Keratinocyte (primary cell): ENCODE results near the gene PRPF6. TPM values are rescaled to one million over a fixed set of nuclear protein-coding genes. Genes with fewer than 3 reads are reported as not detected.
A peak's percentile ranks its signal among the peaks of the same experiment; 100 is the strongest.

ENCODE experiments used
- DNase-seq: peaks from one replicate; pipeline ENCODE4 v3.0.0-alpha.2; 2011; ENCODE audit warnings: low read depth, missing footprints, low spot score
- FAIRE-seq: peaks from 2 replicates; lab custom pipeline; 2011; peaks lifted over from hg19 to GRCh38; lab: Jason Lieb, UNC
- H2AFZ ChIP-seq: 2 replicates; pipeline ENCODE4 v1.6.0; 2012; ENCODE audit warnings: low read length, control low read depth, inconsistent platforms; ENCODE audit not compliant: control insufficient read depth
- H3K27ac ChIP-seq: 2 replicates; pipeline ENCODE4 v1.5.1; 2011; ENCODE audit warnings: low read length; ENCODE audit not compliant: control insufficient read depth, insufficient read depth
- H3K27me3 ChIP-seq: 3 replicates; pipeline ENCODE4 v1.6.0; 2011; ENCODE audit warnings: low read length; ENCODE audit not compliant: control insufficient read depth, insufficient read depth; ENCODE audit errors: extremely low read depth
- H3K36me3 ChIP-seq, 2 experiments: 2 replicates in 1 of 2; 3 replicates in 1 of 2; pipeline ENCODE4 v1.5.1; 2011; ENCODE audit warnings: low read length in 2 of 2, mild to moderate bottlenecking in 1 of 2; ENCODE audit not compliant: control insufficient read depth in 2 of 2, insufficient read depth in 2 of 2; ENCODE audit errors: extremely low read depth in 1 of 2
- H3K4me1 ChIP-seq: 3 replicates; pipeline ENCODE4 v1.5.1; 2011; ENCODE audit warnings: low read length; ENCODE audit not compliant: control insufficient read depth, insufficient read depth; ENCODE audit errors: extremely low read depth
- H3K4me2 ChIP-seq: 3 replicates; pipeline ENCODE4 v1.6.0; 2011; ENCODE audit warnings: low read depth, low read length; ENCODE audit not compliant: control insufficient read depth, insufficient read depth; ENCODE audit errors: extremely low read depth
- H3K4me3 ChIP-seq, 3 experiments: fragments of 200-600 bp in 1 of 3; sonication (generic) in 1 of 3; 2 replicates in 2 of 3; 3 replicates in 1 of 3; pipeline ENCODE4 v1.5.1; 2011 to 2016; ENCODE audit warnings: low read length in 3 of 3, mild to moderate bottlenecking in 3 of 3, control low read depth in 2 of 3, inconsistent platforms in 1 of 3, low read depth in 1 of 3, mixed read lengths in 1 of 3, mixed run types in 1 of 3, moderate library complexity in 1 of 3; ENCODE audit not compliant: control insufficient read depth in 2 of 3, insufficient read depth in 2 of 3; ENCODE audit errors: extremely low read depth in 1 of 3
- H3K79me2 ChIP-seq: 2 replicates; pipeline ENCODE4 v1.6.0; 2012; ENCODE audit warnings: low read length; ENCODE audit not compliant: control insufficient read depth, insufficient read depth
- H3K9ac ChIP-seq: 3 replicates; pipeline ENCODE4 v1.6.0; 2011; ENCODE audit warnings: low read length; ENCODE audit not compliant: control insufficient read depth, insufficient read depth; ENCODE audit errors: extremely low read depth
- H3K9me1 ChIP-seq: 3 replicates; pipeline ENCODE4 v1.6.0; 2011; ENCODE audit warnings: low read length; ENCODE audit not compliant: control insufficient read depth, insufficient read depth; ENCODE audit errors: extremely low read depth
- H3K9me3 ChIP-seq: 2 replicates; pipeline ENCODE4 v1.5.1; 2012; ENCODE audit warnings: low read depth, low read length; ENCODE audit not compliant: control insufficient read depth
- H4K20me1 ChIP-seq: 3 replicates; pipeline ENCODE4 v1.6.0; 2011; ENCODE audit warnings: low read length; ENCODE audit not compliant: control insufficient read depth, insufficient read depth; ENCODE audit errors: extremely low read depth
- CTCF ChIP-seq, 3 experiments: IDR thresholded peaks in 1 of 3; conservative IDR thresholded peaks in 1 of 3; optimal IDR thresholded peaks in 1 of 3; 2 replicates in 2 of 3; 3 replicates in 1 of 3; pipeline versions ENCODE3 to v1.5.1; 2011; ENCODE audit warnings: low read length in 3 of 3, mild to moderate bottlenecking in 3 of 3, moderate library complexity in 2 of 3, control low read depth in 1 of 3, inconsistent platforms in 1 of 3; ENCODE audit not compliant: insufficient read depth in 2 of 3; ENCODE audit errors: extremely low read depth in 1 of 3
- EZH2 ChIP-seq: IDR thresholded peaks from one replicate; pipeline ENCODE4 v1.6.1; 2012; ENCODE audit warnings: inconsistent platforms, mild to moderate bottlenecking, low read length, moderate library complexity
- dilution Hi-C: fragments of 300-500 bp; cut with MboI; formaldehyde crosslinking; loops from one replicate; pipeline ENCODE4 v1.7.0; 2020; ENCODE audit warnings: low sequenced_read_pairs; ENCODE audit not compliant: extremely low pct_ligation_motif_present
- polyA plus RNA-seq, 5 experiments: library from polyadenylated mRNA; depleted of rRNA in 3 of 5; stranded (reverse) in 3 of 5; stranded (forward) in 1 of 5; unstranded in 1 of 5; fragments of >200 nt; gene quantifications; 1 replicate in 1 of 5; 2 replicates in 3 of 5; 3 replicates in 1 of 5; pipeline versions ENCODE4 v1.2.1 to v1.2.3, GENCODE V29; 2011 to 2012; ENCODE audit warnings: missing spikeins in 2 of 5, low read depth in 1 of 5, low replicate concordance in 1 of 5

Gene PRPF6
- polyA plus RNA-seq, 1 donor (not counting 4 experiments of a cell fraction or from before 2014, with no cell fraction given): 30.5 TPM

GRCh38 chr20:64056889-64057627, 76.1 kb downstream of the PRPF6 start:
- H3K27ac ChIP-seq: no peak overlapping the region

GRCh38 chr20:64057628-64058498, 76.9 kb downstream of the PRPF6 start:
- H3K9me3 ChIP-seq: no peaks in the 10 kb centered on the region
- peaks cover 32% of the 10 kb centered on the region for H3K4me1 ChIP-seq
- no peak overlapping the region for H2AFZ ChIP-seq
- TF ChIP-seq CTCF (optimal IDR thresholded peaks at IDR 0.05 in 1 of 3, IDR thresholded peaks at IDR 0.05 in 1 of 3, conservative IDR thresholded peaks at IDR 0.05 in 1 of 3; ENCODE audit: extremely low read depth in 1 of 3, insufficient read depth in 2 of 3, low read length in 3 of 3) (peak; percentile 84 to 96 (median 96)), EZH2 (no peak)
- no peak overlapping the region for H3K4me3 ChIP-seq
- peaks cover 2% of the 10 kb centered on the region for H4K20me1 ChIP-seq
- H3K36me3 ChIP-seq: no peaks in the 10 kb centered on the region
- FAIRE-seq (no peak), DNase-seq (no peak)
- no peaks in the 10 kb centered on the region for H3K79me2 ChIP-seq
- H3K9ac ChIP-seq: no peak overlapping the region
- dilution Hi-C loops: no loop called here
- H3K27ac ChIP-seq: no peak overlapping the region
- no peak overlapping the region for H3K4me2 ChIP-seq
- no peaks in the 10 kb centered on the region for H3K9me1 ChIP-seq
- no peaks in the 10 kb centered on the region for H3K27me3 ChIP-seq

More at GRCh38 chr20:64056889-64057627, 76.1 kb downstream of the PRPF6 start:
- H3K9ac ChIP-seq: no peak overlapping the region
- H3K27me3 ChIP-seq: no peaks in the 10 kb centered on the region
- no peak for FAIRE-seq
- no peaks in the 10 kb centered on the region for H3K79me2 ChIP-seq
- no peak overlapping the region for H2AFZ ChIP-seq
- H3K4me3 ChIP-seq: no peak overlapping the region
- H3K9me3 ChIP-seq: no peaks in the 10 kb centered on the region
- peaks cover 2% of the 10 kb centered on the region for H4K20me1 ChIP-seq
- H3K9me1 ChIP-seq: no peaks in the 10 kb centered on the region
- dilution Hi-C loops: no loop called here
- peaks cover 29% of the 10 kb centered on the region for H3K4me1 ChIP-seq
- no peak overlapping the region for H3K4me2 ChIP-seq
- TF ChIP-seq EZH2: no peak
- TF ChIP-seq CTCF (optimal IDR thresholded peaks at IDR 0.05 in 1 of 3, IDR thresholded peaks at IDR 0.05 in 1 of 3, conservative IDR thresholded peaks at IDR 0.05 in 1 of 3; ENCODE audit: extremely low read depth in 1 of 3, insufficient read depth in 2 of 3, low read length in 3 of 3): no peak
- no peak for DNase-seq
- no peaks in the 10 kb centered on the region for H3K36me3 ChIP-seq
